ENCODE data around the gene RRP7A.
"Not testable (repeated sequence)": the region's sequence is repeated elsewhere in the genome, so short reads cannot be mapped to it uniquely, and the experiment has no call there.

RRP7A gene

DNA sequence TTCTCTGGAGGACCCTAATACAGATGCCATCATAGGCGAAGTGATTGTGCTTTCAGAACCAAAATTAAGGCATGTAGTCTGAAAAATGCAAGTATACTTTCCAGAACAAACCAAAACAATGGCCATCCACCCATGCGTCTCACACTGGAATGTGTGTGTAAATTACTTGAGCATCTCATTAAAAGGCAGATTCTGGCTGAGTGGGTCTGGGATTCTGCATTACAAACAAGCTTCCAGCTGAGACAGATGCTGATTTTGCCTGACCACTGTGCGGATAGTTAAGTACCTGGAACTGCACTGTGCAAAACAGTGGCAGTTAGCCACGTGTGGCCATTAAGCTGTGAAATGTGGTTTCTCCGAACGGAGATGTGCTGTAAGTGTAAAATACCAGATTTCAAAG is 26.2 kb downstream of the RRP7A start:
- no peak for DNase-seq

DNA sequence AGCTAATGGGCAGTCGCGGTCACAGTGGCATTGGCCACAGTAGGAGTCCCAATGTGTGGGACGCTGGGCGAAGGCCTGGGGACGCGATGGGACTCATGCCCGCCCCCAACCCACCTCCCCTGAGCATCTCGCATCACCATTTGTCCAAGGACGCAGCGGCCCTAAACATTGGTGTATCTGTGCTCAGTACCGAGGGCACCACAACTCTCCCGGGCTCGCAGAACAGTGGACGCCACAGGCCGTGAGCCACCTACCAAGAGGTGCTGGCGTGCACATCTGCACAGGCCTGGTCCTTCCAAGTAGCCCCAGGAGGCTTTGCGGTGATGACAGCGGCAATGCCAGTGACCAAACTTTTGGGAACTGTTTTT is 27.3 kb downstream of the RRP7A start:
- DNase-seq = no peak

DNA sequence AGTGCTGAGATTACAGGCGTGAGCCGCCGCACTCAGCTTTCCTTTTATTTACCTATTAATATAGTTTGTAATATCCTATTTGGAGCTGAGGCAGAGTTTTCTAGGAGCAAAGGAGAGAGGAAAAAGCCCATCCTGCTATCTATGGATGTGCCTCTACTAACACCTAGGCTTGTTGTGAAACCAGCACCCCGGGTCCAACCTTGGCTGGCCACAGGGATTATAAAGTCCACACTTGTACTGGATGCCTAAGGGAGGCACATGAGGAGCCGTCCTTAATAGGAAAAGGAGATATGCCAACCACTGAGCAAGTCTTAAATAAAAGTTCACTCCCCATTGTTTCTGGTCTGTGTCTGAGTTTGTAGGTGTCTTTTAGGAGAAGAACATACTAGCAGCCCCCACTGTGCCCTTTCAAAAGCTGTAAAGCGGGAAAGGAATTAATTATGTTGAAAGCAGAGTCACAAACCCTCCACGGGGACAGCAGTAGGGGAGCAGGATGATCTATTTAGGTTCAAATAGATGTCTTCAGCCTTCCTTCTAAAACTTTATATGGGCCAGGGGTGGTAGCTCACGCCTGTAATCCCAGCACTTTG is 29.3 kb downstream of the RRP7A start:
- DNase-seq = no peak

DNA sequence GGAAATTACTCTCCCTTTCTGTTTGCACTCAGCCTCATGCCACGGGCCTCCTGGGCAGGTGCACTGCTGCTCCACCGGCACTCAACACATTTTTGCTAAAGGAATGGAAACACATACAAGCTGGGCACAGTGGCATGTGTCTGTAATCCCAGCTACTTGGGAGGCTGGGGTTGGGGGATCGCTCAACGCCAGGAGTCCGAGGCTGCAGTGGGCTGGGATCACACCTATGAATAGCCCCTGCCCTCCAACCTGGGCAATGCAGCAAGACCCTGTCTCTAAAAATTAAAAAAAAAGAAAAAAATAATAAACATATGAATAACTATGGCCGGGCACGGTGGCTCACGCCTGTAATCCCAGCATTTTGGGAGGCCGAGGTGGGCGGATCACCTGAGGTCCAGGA is 30.6 kb downstream of the RRP7A start:
- no peak for DNase-seq

DNA sequence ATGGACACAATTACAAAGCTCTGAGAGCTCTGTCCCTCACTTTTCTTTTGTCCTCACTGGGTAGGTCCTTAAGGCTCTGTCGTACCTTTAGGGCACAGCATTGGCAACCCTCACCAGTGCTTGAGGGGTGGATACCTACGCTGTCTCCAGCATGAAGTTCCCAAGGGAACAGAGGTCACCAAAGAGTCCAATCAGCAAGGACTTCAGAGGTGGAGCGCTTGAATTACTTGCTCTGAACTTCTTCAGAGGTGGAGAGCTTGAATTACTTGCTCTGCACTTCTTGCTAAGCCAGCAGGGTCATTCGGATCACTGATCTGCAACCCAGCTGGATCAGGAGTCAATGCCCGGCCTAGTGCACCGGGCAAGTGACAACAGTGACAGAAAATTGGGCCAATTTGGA is 35.1 kb downstream of the RRP7A start:
- no peak for DNase-seq

DNA sequence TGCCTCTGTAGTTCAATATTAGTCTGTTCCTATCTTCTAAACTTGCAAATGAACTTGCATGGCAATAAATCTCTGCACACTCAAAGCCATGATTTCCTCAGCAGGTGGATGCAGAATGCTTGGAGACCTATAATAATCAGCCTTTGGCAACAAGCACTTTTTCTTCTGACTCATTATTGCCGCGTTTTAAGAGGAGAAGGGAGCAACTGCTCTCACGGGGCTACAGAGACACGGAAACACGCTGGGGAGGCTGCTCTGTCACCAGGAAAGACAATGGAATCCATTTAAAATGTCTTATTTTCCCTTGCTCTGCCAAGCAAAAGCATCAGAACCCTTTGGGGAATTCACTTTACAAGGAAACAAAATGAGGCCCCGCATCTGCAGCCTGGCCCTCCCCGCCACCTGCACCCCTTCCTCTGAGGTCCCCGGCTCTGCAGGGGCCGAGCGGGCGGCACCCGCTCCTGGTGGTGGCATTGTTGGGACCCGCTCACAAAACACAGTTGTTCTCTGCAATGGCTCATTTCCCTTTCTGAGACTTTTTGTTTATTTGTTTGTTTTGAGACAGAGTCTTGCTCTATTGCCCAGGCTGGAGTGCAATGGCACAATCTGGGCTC is 35.9 kb downstream of the RRP7A start:
- not testable (repeated sequence) for DNase-seq

DNA sequence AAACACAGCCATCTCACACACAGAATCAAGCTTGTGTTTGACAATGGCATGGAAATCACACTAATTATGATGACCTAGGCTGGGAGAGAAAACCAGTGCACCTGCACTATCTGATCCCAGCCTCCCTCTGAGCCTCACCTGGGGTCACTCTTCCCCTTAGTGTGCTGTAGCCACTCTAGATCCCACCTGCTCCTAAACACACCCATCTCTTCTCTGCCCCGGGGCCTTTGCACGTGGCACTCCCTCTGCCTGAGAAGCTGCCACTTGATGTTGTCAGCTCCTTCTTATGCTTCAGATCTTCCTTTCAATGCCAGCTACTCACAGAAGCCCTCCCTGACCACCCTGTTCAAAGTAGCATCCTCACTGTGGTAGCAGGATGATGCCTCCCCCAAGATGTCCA is 44.5 kb downstream of the RRP7A start:
- no peak for DNase-seq

DNA sequence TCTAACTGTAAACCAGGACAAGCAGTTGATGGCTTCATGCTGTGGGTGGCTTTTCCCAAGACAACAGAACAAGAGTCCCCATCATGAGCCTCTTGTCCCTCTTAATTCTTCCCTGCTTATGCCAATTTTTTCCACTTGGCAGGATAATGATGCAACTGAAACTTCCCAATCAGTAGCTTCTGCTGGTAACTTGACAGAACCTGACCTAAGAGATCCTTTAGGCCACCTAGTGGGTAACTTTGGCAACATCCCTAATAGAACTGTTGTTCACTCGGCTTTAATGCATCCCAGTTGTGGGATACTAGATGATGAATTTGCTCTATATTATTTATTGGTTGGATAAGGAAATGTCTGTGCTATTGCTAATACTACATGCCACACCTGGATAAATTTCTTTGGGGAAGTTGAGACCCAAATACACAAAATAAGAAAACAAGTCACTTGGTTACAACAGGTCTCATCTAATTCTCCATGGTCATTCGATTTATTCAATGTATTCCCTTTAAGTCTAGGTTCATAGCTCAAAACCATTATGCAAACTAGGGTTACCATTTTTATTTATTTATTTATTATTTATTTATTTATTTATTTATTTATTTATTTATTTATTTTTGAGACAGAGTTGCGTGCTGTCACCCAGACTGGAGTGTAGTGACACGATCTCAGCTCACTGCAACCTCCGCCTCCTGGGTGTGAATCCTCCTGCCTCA is 46.0 kb downstream of the RRP7A start:
- no peak for DNase-seq

DNA sequence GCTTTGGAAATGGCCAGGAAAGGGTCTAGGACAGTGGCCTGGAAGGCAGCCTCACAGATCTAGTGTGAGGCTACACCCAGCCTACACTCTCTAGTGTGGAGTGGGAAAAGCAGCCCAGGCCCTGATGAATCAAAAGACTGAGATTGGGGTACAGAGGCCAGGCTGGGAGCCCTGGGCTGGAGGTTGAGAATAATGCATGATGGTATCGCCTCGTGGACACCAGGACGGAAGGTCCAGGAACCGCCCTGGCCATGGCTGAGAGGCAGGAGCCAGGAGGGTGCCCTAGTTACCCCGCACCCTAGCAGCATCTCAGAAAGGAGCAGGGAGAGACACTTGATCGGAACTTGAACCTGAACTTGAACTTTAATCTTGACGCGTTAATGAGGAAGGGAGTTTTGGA is 46.9 kb downstream of the RRP7A start:
- DNase-seq = no peak

DNA sequence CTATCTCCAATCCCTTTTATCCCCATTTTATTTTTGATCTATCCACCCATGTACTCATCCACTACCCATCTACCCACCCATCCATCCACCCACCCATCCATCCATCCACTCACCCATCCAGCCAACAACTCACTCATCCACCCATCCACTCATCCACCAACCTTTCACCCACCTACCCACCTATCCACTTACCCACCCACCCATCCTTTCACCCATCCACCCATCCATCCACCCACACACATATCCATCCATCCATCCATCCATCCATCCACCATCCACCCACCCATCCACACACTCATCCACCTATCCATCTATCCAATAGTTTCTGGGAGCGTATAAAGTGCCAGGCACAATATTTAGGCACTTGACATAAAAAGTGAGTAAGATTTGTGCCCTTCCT is 48.2 kb downstream of the RRP7A start:
- DNase-seq = no peak

DNA sequence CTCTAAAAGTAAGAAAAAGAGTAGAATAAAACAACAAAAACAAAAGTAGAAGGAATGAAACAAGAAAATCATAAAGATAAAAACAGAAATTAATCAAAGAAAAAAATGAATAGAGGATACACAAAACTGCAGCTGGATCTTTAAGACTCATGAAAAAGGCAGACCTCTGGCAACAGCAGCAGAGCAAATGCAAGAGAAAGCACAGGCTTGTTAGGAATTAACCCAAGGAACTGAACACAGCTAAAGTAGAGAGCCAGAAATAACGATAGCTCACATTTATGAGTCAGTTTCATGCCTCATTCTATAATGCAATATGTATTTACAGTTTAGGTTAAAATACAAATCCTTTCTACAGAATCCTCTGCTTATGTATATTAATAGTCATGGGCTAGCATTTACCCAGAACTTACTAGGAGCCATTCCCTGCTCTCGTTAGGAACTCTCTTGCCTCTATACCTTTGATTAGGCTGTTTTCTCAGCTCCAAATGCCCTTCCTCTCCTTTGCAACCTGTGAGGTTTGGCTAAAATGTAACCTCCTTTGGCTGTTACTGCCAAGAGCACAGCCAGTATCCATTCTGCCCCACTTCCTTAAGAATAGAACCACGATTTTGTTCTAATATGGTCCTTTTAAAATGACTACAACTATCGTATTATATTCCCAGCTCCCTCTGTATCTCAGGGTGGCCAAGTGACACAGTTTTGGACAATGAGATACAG is 49.1 kb downstream of the RRP7A start:
- DNase-seq = no peak

DNA sequence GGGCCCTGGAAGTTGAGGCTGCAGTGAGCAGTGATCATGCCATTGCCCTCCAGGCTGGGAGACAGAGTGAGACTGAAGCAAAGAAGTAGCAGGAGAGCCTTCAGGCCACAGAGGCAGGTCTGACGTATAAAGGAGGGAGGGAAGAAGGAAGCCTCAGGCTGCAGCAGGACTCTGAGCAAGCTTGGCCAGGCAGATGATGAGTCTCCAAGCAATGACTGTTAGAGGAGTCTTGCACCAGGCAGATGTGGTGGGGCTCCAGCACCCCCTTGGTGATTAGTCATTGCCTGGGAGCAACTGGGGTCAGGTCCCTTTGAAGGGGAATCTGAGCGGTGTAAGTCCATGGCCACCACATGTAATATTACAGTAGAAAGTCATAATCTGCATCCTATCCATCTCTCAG is 50.8 kb downstream of the RRP7A start:
- no peak for DNase-seq

DNA sequence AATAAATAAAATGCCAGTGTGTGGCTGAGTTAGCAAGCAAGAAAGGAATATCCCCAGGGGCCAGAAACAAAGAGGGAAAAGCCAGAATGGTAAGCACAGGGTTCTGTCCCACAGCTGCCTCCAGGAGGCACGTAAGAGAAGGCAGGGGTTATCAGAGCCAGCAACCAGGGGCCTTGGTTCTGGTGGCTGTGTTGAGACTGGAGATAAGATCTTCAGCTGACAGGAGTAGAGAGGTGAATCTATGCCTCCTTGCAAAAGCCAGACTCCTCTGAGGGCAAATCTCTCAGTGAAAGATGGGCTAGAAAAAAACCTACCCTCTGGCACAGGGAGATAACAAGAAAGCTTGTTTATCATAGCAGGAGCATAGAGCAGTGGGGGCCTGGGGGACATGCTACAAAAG is 57.6 kb downstream of the RRP7A start:
- no peak for DNase-seq

DNA sequence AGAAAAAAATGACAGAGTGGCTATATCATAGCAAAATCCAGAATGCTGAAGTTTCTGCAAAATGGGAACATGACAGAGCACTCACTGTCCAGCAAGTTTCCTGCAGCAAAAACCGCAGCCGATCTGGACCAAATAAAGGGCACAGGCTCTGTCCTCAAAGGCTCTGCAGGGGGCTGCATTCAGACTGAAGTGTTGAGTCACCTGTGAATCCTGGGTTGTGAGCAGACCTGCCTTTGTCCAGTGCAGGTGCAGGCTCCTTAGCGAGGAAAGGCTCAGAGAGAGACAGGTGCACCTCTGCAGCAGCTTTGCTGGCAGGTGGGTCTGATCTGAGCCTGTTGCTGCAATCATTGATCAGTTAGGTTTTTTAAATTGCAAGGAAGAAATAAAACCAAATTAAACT is 58.1 kb downstream of the RRP7A start:
- peak; percentile 24 for DNase-seq
